NK-92 (cell line): ENCODE data around the gene C11orf98.
"Not testable (repeated sequence)": the region's sequence is repeated elsewhere in the genome, so short reads cannot be mapped to it uniquely, and the experiment has no call there.

ENCODE experiments used
- DNase-seq: peaks from one replicate; lab custom pipeline; 2025; ENCODE audit not compliant: unreplicated experiment; lab: John Stamatoyannopoulos, UW

The C11orf98 gene

DNA sequence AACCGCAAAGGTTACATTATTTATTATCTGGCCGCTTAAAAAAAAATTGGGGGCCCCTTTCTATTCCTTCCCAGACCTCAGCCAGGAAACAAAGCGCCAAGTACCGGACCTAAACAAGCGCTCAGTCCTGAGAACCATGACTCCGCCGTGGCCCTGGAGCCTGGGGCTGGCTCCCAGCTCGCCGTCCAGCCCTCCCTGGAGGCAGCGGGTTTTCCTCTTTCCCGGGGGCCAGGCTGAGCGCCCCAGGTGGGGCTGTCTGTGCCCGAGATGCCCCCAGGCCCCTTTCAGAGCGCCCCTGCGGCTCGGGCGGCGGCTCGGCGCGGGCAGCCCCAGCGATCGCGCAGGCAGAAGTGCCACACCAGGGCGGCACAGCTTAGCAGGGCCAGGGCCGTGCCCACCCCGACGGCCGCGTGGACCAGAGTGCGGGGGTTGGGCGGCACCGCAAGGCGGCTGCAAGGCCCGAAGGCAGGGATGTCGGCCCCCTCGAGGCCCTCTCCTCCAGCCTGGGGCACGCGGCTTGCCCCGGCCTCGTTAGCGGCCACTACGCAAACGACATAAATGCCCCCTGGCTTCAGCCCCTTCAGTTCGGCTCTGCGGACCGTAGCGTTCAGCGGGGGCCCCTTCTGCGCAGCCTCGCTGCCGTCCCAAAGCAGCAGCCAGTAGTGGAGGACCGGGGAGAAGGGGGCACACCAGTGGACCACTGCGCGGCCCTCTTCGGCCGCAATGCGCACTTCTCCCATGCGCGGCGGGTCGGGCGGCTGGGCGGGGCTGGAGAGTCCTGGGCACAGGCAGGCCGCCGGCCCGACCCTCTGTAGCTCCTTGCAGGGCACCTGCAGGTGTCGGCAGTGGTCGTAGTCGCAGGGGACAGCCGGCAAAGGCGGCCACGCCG lies 22.7 kb upstream of the C11orf98 start:
- DNase-seq: no peak

DNA sequence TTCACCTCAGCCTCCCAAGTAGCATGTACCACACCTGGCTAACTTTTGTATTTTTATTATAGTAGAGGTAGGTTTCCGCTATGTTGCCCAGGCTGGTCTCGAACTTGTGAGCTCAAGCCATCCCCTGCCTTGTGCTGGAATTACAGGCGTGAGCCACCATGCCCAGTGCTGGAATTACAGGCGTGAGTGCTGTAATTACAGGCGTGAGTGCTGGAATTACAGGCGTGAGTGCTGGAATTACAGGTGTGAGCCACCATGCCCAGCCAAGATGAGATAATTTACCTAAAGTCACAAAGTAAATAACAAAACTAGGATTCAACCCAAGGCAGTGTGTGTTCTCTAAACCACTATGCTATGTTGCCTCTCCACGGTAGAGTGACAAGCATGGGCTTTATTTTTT lies 17.5 kb upstream of the C11orf98 start:
- DNase-seq: no peak

DNA sequence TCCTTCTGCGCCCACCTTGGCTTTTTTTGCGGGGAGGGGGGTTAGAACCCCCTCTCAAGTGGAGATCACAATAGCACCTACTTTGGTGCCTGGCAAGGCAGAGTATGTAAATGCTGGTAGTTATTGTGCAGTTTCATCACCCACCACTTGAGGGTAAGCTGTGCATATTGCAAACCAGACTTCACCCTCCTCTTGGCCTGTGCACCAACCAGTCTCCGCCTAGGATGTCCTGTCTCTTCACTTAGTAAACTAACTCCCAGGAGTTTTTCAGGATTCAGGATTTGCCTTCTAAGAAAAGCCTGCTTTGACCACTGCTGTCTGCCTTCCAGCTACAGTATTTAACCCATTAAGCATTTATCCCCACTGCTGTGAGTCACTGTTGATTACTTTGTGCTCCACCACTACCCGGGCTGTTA lies 15.8 kb upstream of the C11orf98 start:
- no peak for DNase-seq

DNA sequence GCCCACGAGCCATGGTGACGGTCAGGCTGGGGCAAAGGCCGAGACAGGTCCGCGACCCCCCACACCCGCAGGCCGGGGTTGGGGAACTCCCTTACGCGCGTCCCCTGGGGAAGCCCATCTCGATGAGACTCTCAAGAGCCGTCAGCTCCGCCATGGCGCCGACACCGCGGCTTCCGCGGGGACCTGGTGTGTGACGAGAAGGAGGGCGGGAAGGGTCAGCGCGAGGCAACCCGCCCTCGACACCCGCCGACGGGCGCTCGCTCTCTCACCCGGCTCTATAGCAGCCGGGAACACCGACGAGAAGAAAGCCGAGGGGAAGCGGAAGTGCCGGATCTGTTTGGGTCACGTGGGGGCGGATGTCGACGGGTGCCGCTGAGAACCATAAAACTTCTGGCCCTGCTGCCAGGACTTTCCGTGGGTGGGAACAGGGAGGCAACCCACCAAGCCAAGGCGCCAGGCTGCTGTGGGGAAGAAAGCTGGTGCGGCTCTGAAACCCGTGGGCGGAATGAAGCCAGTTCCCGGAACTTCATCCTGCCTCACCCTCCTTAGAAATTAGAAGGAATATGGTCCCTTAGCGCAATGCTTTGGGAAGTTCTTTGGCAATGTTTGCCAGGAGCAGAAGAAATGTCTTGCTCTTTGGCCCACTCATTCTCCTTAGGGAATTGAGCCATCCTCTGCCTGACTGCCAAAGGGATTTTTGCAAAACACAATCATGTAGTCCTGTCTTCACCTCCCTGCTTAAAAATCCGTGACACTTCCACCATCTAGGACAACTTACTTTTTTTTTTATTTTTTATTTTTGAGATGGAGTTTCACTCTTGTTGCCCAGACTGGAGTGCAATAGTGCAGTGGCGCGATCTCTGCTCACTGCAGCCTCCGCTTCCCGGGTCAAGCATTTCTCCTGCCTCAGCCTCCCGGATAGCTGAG lies 14.0 kb upstream of the C11orf98 start, which contains the start of gene UBXN1:
TSS of gene UBXN1 (minus strand) at position 304 of the 927 bp plus-strand sequence. CDS start at position 154, 150 bp downstream.
- no peak for DNase-seq

DNA sequence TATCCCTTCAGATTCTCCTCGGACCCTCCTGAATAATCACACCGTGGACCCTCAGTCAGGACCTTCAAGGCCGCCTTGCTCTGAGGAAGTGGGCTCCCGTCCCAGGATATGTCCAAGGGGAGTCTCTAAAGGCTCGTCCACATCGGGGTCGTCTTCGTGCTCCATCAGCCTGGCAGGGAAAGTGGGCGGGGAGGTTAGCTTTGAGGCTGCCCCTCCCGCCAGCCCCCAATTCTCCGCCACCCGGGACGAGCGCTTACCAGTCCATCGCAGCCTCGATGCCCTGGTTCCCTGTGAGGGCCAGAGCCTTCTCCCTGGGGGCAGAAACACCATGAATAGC lies 13.4 kb upstream of the C11orf98 start:
- DNase-seq: no peak

DNA sequence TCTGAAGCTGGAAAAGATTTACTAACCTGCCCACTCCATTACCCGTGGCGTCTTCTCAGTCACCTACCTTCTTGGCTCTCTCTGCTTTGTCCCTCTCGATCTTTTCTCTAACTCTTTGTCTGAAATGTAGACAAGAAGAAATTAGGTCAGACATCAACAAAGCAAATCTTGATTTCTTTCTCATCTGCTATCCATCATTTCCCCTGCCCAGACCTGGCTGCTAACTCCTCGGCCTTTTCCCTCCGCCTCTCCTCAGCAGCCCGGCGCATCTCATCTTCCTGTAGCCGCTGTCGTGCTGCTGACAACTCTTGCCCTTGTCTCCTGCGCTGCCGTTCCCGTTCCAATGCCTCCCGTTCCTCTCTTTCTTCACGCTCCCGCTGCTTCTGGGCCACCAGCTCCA lies 12.7 kb upstream of the C11orf98 start:
- DNase-seq: no peak

DNA sequence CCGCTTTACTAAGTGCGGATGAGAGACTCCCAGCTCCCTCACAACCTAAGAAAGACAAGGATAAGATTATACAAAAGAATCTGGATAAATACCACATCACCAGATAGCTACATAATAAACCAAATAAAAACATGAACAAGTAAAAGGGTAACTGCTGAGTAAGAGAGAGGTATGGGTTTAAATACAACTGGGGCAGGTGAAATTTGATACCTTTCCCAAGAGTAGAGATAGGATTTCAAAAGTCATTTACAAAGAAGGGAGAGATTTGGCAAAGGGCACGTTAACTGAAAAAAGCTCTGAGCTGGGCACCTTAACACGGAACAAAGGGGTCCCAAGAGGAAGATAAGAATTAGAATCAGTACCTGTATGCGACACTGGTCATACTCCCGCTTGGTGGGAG lies 12.1 kb upstream of the C11orf98 start:
- no peak for DNase-seq

DNA sequence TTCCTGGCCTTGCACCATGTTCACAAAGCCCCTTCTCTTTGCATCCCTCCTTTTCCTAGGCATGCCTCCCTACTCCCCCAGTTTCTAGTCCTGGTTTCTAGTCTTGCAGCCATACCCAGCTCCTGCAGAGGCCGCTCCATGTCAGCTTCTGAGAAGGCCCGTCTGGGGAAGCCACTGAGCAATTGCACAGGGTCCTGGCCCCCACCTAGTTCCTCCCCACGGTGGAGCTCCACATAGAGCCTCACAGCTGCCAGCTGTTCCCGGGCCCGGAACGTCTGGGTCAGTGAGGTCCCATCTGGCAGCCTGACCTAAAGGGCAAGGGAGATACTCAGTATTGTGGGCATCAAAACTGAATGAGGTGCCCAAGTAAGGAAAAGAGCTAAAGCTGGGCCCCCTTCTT lies 11.7 kb upstream of the C11orf98 start:
- DNase-seq: no peak

DNA sequence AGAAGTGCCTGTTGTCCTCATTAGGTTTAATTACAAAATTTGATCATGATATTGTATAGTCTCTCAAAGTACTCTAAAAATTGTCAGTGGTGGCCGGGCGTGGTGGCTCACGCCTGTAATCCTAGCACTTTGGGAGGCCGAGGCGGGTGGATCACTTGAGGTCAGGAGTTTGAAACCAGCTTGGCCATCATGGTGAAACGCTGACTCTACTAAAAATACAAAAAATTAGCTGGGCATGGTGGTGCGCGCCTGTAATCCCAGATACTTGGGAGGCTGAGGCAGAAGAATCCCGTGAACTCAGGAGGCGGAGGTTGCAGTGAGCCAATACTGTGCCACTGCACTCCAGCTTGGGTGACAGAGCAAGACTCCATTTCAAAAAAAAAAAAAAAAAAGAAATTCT lies 10.4 kb upstream of the C11orf98 start:
- DNase-seq: not testable (repeated sequence)

DNA sequence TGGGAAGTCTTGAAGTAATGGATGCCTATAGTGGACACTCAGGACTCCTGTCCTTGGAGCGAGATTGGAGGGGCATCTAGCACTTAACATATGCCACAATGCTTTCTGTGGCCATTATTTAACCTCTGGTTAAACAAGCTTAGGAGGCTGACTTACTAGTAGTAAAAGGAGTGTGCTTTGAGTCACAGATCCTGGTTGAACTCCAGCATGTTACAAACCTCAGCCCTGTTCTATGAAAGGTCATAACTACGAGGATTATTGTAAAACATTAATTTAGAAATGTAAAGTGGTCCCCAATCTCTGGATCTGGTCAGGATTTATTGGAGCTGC lies 8.2 kb upstream of the C11orf98 start:
- no peak for DNase-seq

DNA sequence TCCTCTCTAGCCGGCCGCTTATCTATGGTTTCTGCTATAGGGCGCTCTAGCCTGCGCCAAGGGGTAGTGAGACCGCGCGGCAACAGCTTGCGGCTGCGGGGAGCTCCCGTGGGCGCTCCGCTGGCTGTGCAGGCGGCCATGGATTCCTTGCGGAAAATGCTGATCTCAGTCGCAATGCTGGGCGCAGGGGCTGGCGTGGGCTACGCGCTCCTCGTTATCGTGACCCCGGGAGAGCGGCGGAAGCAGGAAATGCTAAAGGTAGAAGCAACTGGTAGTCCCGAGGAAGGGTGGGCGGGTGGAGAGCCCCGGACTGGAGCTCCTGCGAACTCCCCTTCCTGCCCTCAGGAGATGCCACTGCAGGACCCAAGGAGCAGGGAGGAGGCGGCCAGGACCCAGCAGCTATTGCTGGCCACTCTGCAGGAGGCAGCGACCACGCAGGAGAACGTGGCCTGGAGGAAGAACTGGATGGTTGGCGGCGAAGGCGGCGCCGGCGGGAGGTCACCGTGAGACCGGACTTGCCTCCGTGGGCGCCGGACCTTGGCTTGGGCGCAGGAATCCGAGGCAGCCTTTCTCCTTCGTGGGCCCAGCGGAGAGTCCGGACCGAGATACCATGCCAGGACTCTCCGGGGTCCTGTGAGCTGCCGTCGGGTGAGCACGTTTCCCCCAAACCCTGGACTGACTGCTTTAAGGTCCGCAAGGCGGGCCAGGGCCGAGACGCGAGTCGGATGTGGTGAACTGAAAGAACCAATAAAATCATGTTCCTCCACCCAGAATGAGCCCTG lies 6.8 kb upstream of the C11orf98 start, which contains the start of the genes LBHD1 and UQCC3:
TSS of gene LBHD1 (minus strand) at position 660 of the 782 bp plus-strand sequence. CDS start 2,236 bp downstream, outside the sequence.
TSS of gene UQCC3 (plus strand) at position 66 of the 782 bp plus-strand sequence. CDS start at position 139, 73 bp downstream.
- no peak for DNase-seq

DNA sequence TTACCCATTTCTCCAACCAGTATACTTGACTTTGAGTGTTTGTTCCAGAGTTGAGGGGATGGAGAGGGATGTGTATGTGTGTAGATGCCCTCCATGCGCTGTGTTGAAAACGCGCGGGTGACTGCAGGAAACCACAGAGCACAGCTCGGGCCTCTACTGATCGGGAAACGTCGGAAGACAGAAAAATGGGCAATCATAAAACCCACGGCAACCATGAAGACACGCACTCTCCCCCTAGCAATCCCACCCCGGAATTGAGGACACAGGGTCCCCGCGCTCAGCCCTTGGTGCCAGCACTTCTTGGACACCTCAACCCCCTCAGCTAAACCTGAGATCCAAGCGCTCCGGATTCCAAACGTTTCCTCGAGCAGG lies 6.2 kb upstream of the C11orf98 start:
- DNase-seq: no peak

DNA sequence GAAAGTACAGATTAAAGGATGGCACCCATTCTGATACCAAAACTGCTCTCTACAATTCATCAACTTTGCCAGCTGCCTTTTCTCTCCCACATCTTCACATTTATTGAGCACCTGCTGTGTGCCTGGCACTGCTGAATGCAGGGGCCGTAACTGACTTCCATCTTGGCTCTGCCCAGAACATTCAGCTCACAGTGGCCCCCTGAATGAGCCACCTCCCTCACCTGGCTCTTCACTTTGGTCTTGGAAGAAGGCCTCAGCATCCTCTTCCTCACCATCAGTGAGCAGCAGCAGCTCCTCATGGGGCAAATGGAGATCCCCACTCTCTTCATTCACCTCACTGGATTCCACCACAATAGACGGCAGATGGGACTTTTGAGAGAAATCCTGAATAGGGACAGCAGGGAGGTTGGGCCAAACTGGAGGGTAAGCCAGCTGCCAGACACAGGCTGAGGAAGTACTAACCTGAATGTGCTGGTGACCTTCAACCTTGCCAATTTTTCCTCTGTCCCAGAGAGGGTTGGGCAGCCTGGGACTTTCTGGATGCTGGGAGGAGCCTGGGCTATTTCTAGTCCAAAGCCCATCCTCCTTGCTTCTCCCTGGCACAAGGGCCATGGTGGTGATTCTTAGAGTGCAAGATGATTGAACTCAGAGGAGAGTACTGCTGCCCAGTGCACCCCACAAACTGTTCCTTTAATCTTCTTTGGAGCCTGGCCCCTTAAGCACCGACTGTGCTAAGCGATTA lies 4.6 kb upstream of the C11orf98 start:
- no peak for DNase-seq

DNA sequence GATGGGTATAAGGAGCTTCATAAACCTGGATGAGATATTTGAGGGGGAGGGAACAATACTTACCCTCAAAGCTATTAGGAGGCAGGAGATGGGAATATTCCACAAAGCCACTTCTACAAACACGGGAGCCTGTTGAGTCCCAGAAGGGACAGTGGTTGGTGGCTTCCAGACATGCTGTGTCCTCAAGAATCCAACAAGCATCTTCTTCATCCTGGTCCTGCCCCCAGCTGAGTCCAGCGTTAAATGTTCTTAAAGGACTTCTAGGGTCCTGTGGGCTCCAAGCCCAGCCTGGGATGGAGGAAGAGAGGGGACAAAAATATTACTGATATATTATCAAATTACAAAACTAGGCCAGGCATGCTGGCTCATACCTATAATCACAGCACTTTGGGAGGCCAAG lies 2.5 kb upstream of the C11orf98 start:
- no peak for DNase-seq

DNA sequence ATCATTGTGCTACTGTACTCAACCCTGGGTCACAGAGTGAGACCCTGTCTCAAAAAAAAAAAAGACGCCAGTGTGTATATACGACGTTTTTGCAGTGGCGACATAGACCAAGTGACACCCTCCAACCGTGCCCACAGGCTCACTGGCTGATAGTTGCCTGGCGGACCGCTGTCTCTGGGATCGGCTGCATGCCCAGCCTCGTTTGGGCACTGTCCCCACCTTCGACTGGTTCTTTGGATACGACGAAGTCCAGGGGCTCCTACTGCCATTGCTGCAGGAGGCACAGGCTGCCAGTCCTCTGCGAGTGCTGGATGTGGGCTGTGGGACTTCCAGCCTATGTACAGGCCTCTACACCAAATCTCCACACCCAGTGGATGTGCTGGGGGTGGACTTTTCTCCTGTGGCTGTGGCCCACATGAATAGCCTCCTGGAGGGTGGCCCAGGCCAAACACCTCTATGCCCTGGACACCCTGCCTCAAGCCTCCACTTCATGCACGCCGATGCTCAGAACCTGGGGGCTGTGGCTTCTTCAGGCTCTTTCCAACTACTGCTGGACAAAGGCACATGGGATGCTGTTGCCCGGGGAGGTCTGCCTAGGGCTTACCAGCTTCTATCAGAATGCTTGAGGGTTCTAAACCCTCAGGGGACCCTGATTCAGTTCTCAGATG lies 1.4 kb upstream of the C11orf98 start:
- DNase-seq: no peak

DNA sequence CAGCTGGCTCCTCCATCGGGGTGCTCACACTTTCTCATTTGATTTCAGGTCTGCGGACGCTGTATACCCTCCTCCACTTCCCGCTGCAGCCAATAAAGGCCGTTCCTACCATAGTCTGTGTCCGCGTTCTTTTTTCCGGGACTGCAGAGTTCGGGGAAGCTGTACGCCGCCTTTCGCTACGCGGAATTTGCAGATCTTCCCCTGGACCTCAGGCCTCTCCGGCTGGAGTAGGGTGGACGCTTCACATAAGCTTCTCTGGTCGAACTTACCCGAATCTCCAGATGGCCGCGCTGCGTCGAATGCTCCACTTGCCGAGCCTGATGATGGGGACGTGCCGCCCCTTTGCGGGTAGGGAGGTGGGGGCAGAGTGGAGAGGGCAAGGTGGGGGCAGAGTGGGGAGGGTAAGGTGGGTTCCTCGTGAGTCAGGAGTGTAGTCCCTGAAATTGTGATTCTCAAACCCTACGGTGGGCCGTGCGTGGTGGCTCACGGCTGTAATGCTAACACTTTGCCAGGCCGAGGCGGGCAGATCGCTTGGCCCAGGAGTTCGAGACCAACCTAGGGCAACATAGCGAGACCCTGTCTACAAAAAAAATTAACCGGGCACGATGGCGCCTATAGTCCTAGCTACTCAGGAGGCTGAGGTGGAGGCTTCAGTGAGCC lies 719 bp upstream of the C11orf98 start:
- no peak for DNase-seq

DNA sequence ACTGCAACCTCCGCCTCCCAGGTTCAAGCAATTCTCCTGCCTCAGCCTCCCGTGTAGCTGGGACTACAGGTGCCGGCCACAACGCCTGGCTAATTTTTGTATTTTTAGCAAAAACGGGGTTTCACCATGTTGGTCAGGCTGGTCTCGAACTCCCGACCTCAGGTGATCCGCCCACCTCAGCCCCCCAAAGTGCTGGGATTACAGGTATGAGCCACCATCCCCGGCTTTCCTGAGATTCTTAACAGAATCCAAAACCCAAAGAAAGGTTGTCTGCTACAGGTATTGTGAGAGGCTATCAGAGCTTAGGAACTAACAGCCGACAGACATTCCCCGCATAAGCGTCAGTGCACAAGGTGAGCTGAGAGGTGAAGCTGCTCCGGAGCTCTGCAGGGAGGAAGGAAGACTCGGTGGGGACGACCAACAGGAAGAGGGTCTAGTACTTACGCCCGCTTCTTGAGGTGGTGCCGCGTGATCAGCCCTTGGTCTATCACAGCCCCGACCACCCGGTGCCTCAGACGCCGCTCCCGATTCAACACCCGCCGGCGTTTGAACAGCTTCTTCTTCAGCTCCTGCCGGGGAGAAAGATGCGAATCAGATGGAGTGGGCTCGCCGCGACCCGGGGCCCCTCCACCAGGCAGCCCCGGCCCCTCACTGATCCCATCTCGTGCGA lies 470 bp downstream of the C11orf98 start:
- DNase-seq: no peak

DNA sequence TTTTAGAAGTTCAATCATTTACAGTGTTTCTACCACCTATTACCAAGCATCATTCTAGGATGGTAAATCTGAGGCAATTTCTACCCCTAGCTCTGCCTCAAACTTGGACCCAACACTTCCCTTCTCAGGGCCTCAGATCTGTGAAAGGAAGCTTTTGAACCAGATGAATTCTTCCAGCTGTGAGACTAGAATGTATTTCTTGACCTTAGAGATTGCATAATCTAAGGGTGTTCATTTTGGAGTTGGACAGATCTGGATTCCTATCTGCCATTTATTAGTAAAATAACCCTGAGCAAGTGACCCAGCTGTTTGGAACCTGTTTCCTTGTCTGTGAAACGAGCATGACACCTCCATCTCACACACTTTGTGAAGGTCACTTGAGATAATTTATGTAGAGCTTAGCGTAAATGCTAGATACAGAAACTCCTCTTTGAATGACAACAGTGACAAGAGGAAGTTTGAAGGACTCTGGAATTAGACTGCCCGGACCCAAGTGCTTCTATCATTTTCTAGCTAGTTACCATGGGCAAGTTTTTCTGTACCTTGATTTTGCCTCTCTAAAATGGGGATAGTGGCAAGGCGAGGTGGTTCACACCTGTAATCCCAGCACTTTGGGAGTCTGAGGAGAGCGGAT lies 8.1 kb downstream of the C11orf98 start:
- no peak for DNase-seq
